Keratinocyte (primary cell): ENCODE results near the gene ARG1. TPM values are rescaled to one million over a fixed set of nuclear protein-coding genes. Genes with fewer than 3 reads are reported as not detected.
"Not testable (repeated sequence)": the region's sequence is repeated elsewhere in the genome, so short reads cannot be mapped to it uniquely, and the experiment has no call there.

Experiments used
- DNase-seq: peaks from one replicate; pipeline ENCODE4 v3.0.0-alpha.2; 2011; ENCODE audit warnings: low read depth, missing footprints, low spot score
- FAIRE-seq: peaks from 2 replicates; lab custom pipeline; 2011; peaks lifted over from hg19 to GRCh38; lab: Jason Lieb, UNC
- H2AFZ ChIP-seq: 2 replicates; pipeline ENCODE4 v1.6.0; 2012; ENCODE audit warnings: low read length, control low read depth, inconsistent platforms; ENCODE audit not compliant: control insufficient read depth
- H3K27ac ChIP-seq: 2 replicates; pipeline ENCODE4 v1.5.1; 2011; ENCODE audit warnings: low read length; ENCODE audit not compliant: control insufficient read depth, insufficient read depth
- H3K27me3 ChIP-seq: 3 replicates; pipeline ENCODE4 v1.6.0; 2011; ENCODE audit warnings: low read length; ENCODE audit not compliant: control insufficient read depth, insufficient read depth; ENCODE audit errors: extremely low read depth
- H3K36me3 ChIP-seq, 2 experiments: 2 replicates in 1 of 2; 3 replicates in 1 of 2; pipeline ENCODE4 v1.5.1; 2011; ENCODE audit warnings: low read length in 2 of 2, mild to moderate bottlenecking in 1 of 2; ENCODE audit not compliant: control insufficient read depth in 2 of 2, insufficient read depth in 2 of 2; ENCODE audit errors: extremely low read depth in 1 of 2
- H3K4me1 ChIP-seq: 3 replicates; pipeline ENCODE4 v1.5.1; 2011; ENCODE audit warnings: low read length; ENCODE audit not compliant: control insufficient read depth, insufficient read depth; ENCODE audit errors: extremely low read depth
- H3K4me2 ChIP-seq: 3 replicates; pipeline ENCODE4 v1.6.0; 2011; ENCODE audit warnings: low read depth, low read length; ENCODE audit not compliant: control insufficient read depth, insufficient read depth; ENCODE audit errors: extremely low read depth
- H3K4me3 ChIP-seq, 3 experiments: fragments of 200-600 bp in 1 of 3; sonication (generic) in 1 of 3; 2 replicates in 2 of 3; 3 replicates in 1 of 3; pipeline ENCODE4 v1.5.1; 2011 to 2016; ENCODE audit warnings: low read length in 3 of 3, mild to moderate bottlenecking in 3 of 3, control low read depth in 2 of 3, inconsistent platforms in 1 of 3, low read depth in 1 of 3, mixed read lengths in 1 of 3, mixed run types in 1 of 3, moderate library complexity in 1 of 3; ENCODE audit not compliant: control insufficient read depth in 2 of 3, insufficient read depth in 2 of 3; ENCODE audit errors: extremely low read depth in 1 of 3
- H3K79me2 ChIP-seq: 2 replicates; pipeline ENCODE4 v1.6.0; 2012; ENCODE audit warnings: low read length; ENCODE audit not compliant: control insufficient read depth, insufficient read depth
- H3K9ac ChIP-seq: 3 replicates; pipeline ENCODE4 v1.6.0; 2011; ENCODE audit warnings: low read length; ENCODE audit not compliant: control insufficient read depth, insufficient read depth; ENCODE audit errors: extremely low read depth
- H3K9me1 ChIP-seq: 3 replicates; pipeline ENCODE4 v1.6.0; 2011; ENCODE audit warnings: low read length; ENCODE audit not compliant: control insufficient read depth, insufficient read depth; ENCODE audit errors: extremely low read depth
- H3K9me3 ChIP-seq: 2 replicates; pipeline ENCODE4 v1.5.1; 2012; ENCODE audit warnings: low read depth, low read length; ENCODE audit not compliant: control insufficient read depth
- H4K20me1 ChIP-seq: 3 replicates; pipeline ENCODE4 v1.6.0; 2011; ENCODE audit warnings: low read length; ENCODE audit not compliant: control insufficient read depth, insufficient read depth; ENCODE audit errors: extremely low read depth
- EZH2 ChIP-seq: IDR thresholded peaks from one replicate; pipeline ENCODE4 v1.6.1; 2012; ENCODE audit warnings: inconsistent platforms, mild to moderate bottlenecking, low read length, moderate library complexity
- dilution Hi-C: fragments of 300-500 bp; cut with MboI; formaldehyde crosslinking; loops from one replicate; pipeline ENCODE4 v1.7.0; 2020; ENCODE audit warnings: low sequenced_read_pairs; ENCODE audit not compliant: extremely low pct_ligation_motif_present
- polyA plus RNA-seq, 5 experiments: library from polyadenylated mRNA; depleted of rRNA in 3 of 5; stranded (reverse) in 3 of 5; stranded (forward) in 1 of 5; unstranded in 1 of 5; fragments of >200 nt; gene quantifications; 1 replicate in 1 of 5; 2 replicates in 3 of 5; 3 replicates in 1 of 5; pipeline versions ENCODE4 v1.2.1 to v1.2.3, GENCODE V29; 2011 to 2012; ENCODE audit warnings: missing spikeins in 2 of 5, low read depth in 1 of 5, low replicate concordance in 1 of 5
- TF ChIP-seq, protein P1 (sequence below), 3 experiments: IDR thresholded peaks in 1 of 3; conservative IDR thresholded peaks in 1 of 3; optimal IDR thresholded peaks in 1 of 3; 2 replicates in 2 of 3; 3 replicates in 1 of 3; pipeline versions ENCODE3 to v1.5.1; 2011; ENCODE audit warnings: low read length in 3 of 3, mild to moderate bottlenecking in 3 of 3, moderate library complexity in 2 of 3, control low read depth in 1 of 3, inconsistent platforms in 1 of 3; ENCODE audit not compliant: insufficient read depth in 2 of 3; ENCODE audit errors: extremely low read depth in 1 of 3

ARG1 gene
- polyA plus RNA-seq, 1 donor (not counting 4 experiments of a cell fraction or from before 2014, with no cell fraction given), result 0.13 TPM

DNA sequence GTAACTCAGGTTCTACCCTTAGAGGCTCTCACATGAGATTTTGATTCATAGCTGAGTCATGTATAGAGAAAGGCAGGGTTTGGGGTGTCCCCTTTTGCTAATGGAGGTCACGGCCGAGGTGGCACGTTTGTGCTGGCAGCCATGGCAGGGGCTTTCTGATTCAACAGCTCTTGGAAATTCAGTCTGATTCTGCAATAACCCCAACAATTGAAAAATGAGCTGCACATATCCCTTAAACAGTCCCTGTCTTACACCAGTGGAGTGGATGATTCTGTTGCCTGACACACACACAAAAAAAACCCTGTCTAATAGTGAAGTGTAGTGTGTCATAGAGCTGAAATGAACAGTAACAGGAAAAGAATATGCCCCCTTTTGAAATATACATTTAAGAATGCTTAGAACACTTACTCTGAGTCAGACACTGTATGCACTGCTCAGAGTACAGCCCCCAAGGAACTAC, 40.4 kb upstream of the ARG1 start:
- no peaks in the 10 kb centered on the region for H3K36me3 ChIP-seq
- FAIRE-seq (no peak), DNase-seq (no peak)
- H3K4me2 ChIP-seq, result no peak overlapping the region
- no peaks in the 10 kb centered on the region for H4K20me1 ChIP-seq
- no peak overlapping the region for H3K4me3 ChIP-seq
- no peaks in the 10 kb centered on the region for H3K79me2 ChIP-seq
- no peak overlapping the region for H3K27ac ChIP-seq
- H3K27me3 ChIP-seq, result no peaks in the 10 kb centered on the region
- dilution Hi-C loops, result no loop called here
- TF ChIP-seq, protein P1, sequence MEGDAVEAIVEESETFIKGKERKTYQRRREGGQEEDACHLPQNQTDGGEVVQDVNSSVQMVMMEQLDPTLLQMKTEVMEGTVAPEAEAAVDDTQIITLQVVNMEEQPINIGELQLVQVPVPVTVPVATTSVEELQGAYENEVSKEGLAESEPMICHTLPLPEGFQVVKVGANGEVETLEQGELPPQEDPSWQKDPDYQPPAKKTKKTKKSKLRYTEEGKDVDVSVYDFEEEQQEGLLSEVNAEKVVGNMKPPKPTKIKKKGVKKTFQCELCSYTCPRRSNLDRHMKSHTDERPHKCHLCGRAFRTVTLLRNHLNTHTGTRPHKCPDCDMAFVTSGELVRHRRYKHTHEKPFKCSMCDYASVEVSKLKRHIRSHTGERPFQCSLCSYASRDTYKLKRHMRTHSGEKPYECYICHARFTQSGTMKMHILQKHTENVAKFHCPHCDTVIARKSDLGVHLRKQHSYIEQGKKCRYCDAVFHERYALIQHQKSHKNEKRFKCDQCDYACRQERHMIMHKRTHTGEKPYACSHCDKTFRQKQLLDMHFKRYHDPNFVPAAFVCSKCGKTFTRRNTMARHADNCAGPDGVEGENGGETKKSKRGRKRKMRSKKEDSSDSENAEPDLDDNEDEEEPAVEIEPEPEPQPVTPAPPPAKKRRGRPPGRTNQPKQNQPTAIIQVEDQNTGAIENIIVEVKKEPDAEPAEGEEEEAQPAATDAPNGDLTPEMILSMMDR (optimal IDR thresholded peaks at IDR 0.05 in 1 of 3, IDR thresholded peaks at IDR 0.05 in 1 of 3, conservative IDR thresholded peaks at IDR 0.05 in 1 of 3; ENCODE audit: extremely low read depth in 1 of 3, insufficient read depth in 2 of 3, low read length in 3 of 3), result no peak
- no peak for TF ChIP-seq EZH2
- H3K9ac ChIP-seq, result no peak overlapping the region
- H3K4me1 ChIP-seq, result no peaks in the 10 kb centered on the region
- H3K9me3 ChIP-seq, result no peaks in the 10 kb centered on the region
- no peaks in the 10 kb centered on the region for H3K9me1 ChIP-seq
- H2AFZ ChIP-seq, result no peak overlapping the region

DNA sequence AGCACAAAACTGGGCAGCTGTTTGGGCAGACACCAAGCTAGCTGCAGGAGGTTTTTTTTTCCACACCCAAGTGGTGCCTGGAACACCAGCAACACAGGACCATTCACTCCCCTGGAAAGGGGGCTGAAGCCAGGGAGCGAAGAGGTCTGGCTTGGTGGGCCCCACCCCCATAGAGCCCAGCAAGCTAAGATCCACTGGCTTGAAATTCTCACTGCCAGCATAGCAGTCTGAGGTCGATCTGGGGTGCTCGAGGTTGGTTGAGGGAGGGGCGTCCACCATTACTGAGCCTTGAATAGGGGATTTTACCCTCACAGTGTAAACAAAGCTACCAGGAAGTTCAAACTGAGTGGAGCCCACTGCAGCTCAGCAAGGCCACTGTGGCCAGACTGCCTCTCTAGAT, 34.4 kb upstream of the ARG1 start:
- H3K9ac ChIP-seq, DNase-seq, FAIRE-seq, H2AFZ ChIP-seq, H3K4me3 ChIP-seq, H3K79me2 ChIP-seq, H3K4me2 ChIP-seq, dilution Hi-C loops, H3K9me3 ChIP-seq, H3K27ac ChIP-seq, H3K9me1 ChIP-seq, H3K4me1 ChIP-seq, H4K20me1 ChIP-seq, H3K27me3 ChIP-seq, H3K36me3 ChIP-seq: not testable (repeated sequence)

DNA sequence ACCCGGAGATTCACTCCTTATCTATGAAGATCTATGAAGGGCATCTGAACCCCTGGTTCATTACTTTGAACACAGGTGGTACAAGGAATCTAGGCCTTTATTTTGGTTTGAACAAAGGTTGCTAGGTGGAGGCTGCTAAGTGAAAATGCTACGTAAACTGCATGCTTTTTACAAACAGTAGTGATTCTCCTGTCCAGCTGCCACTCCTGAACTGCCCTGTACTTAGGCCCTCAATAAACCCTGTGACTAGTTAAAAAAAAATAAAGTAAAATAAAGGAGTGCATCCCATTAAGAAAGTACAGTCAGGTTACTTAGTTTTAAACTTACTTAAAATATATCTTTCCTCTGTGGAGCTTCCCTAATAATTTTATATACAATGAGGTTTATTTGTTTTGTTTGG, 27.7 kb upstream of the ARG1 start:
- no peak overlapping the region for H3K4me3 ChIP-seq
- H3K27ac ChIP-seq, result no peak overlapping the region
- no peaks in the 10 kb centered on the region for H3K27me3 ChIP-seq
- H3K9me1 ChIP-seq, result no peaks in the 10 kb centered on the region
- no peaks in the 10 kb centered on the region for H3K36me3 ChIP-seq
- no peaks in the 10 kb centered on the region for H3K9me3 ChIP-seq
- no peaks in the 10 kb centered on the region for H3K79me2 ChIP-seq
- H3K4me2 ChIP-seq, result no peak overlapping the region
- H2AFZ ChIP-seq, result no peak overlapping the region
- no peaks in the 10 kb centered on the region for H3K4me1 ChIP-seq
- DNase-seq (no peak), FAIRE-seq (no peak)
- no peak for TF ChIP-seq EZH2
- TF ChIP-seq, protein P1 (optimal IDR thresholded peaks at IDR 0.05 in 1 of 3, IDR thresholded peaks at IDR 0.05 in 1 of 3, conservative IDR thresholded peaks at IDR 0.05 in 1 of 3; ENCODE audit: extremely low read depth in 1 of 3, insufficient read depth in 2 of 3, low read length in 3 of 3), result no peak
- dilution Hi-C loops, result no loop called here
- H4K20me1 ChIP-seq, result no peaks in the 10 kb centered on the region
- H3K9ac ChIP-seq, result no peak overlapping the region
